ENCODE data around the gene CCSAP. TPM values are rescaled to one million over a fixed set of nuclear protein-coding genes. Genes with fewer than 3 reads are reported as not detected.
"Not testable (repeated sequence)": the region's sequence is repeated elsewhere in the genome, so short reads cannot be mapped to it uniquely, and the experiment has no call there.

CCSAP gene
- total RNA-seq, 1 donor from 2014 or later = 2.1 TPM

DNA sequence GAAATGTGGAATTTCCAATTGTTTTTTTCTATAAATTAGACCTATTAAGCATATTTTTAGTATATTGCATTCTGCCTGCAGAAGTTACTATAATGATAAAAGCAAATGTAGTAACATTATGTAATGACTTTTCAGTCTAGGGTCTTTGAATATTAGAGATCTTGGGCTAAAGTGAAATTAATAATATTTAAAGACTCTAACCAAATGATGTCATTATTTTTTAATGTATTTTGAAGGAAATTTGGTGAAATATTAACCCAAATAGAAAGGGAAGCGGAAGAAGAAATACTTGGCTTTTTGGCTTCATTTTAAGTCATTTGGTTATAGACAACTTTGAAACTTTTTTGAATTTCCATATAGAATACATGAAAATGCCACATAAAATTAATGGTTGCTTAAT, 45.1 kb downstream of the CCSAP start:
- no peak for ATAC-seq
- intact Hi-C loops (cut with micrococcal nuclease) = no loop called here
- no peak for DNase-seq

DNA sequence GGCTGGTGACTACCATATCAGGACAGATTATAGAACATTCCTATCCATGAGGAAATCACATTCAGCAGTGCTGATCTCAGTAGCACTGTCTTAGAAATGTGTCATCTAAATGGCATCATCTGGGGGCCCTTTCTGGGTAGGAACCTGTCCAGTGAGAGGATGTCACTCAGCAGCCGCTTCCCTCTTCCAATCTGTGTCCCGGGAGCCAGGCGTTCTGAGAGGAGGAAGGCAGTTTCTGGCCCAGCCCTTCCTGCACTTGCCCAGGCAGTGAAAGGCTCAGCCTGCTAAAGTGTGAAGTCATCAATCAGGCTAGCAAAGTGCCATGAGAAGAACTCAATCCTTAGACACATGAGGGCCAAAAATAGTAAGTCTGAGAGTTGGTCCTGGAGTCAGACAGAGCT, 46.3 kb downstream of the CCSAP start:
- intact Hi-C loops (cut with micrococcal nuclease) = no loop called here
- DNase-seq (peak; percentile 42), ATAC-seq (peak; percentile 90)

DNA sequence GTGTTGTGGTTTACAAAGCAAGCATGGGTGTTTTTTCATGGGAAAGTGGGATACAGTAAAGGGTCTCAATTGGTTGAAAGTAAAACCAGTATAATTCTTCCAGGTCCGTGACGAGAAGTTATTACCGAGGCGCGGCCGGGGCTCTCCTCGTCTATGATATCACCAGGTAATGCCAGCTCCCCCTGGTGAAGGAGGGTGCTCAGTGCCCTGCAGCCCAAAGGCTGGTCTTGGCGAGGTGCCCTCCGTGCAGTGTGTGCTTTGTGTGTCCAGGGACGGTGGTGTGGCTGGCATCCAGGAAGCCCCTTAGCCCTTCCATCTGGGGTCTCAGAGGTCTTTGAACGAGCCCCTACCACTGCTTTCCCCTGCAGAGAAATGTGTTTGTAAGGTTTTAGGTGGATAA, 47.1 kb downstream of the CCSAP start:
- ATAC-seq = peak; percentile 51
- intact Hi-C loops (cut with micrococcal nuclease) = no loop called here
- DNase-seq = peak; percentile 48

DNA sequence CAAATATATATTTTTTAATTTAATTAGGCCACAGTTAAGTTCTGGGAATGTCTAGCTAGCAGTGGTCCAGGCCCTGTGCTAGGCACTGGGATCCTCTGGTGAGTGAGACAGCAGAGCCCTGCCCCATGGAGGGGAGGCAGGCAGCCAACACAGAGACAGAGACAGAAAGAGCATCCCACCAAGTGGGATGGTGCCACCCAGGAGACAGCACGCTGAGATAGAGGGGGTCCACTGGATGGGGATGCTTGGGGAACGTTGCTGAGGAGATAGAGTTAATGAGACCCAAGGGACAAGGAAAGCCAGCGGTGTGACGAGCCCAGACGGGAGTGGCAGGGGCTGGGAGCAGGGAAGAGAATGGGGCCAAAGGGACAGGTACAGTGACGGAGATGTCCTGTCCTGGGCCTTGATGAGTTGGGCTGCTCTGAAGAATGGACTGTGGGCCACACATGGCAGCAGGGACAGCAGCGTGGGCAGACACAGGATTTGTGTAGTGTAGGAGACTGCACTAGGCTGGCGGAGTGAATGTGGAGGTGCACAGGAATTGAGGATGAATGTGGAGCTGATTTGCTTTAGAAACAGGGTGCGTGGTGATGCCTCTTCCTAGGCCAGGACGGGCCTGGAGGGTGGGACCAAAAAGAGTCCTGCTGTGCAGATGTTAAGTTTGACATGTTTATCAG, 49.2 kb downstream of the CCSAP start:
- DNase-seq = no peak
- ATAC-seq = no peak
- intact Hi-C loops (cut with micrococcal nuclease) = no loop called here

DNA sequence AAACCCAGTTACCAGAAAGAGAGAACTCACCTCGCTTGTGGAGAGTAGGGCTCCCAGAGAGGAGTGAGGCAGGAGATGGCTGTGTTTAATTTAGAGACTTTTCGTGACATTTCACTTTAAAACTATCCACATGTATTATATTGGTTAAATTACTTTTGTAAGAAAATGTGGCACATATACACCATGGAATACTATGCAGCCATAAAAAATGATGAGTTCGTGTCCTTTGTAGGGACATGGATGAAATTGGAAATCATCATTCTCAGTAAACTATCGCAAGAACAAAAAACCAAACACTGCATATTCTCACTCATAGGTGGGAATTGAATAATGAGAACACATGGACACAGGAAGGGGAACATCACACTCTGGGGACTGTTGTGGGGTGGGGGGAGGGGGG, 51.2 kb downstream of the CCSAP start:
- ATAC-seq; intact Hi-C loops (cut with micrococcal nuclease); DNase-seq: not testable (repeated sequence)

DNA sequence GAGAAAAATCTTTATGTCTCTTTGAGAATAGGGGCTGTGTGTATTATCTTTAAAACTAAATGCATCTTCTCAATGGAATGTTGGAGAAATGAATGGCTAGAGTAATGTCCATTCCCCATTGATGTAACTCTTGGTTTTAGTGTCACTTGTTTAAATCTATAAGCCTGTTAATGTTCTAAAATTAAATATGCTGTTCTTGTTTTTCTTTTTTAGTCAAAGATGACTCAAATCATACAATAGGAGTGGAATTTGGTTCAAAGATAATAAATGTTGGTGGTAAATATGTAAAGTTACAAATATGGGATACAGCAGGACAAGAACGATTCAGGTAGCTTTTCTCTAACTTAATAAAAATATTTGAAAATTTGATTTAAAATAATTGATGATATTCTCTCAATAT, 54.3 kb downstream of the CCSAP start:
- intact Hi-C loops (cut with micrococcal nuclease) = no loop called here
- ATAC-seq (no peak), DNase-seq (no peak)

DNA sequence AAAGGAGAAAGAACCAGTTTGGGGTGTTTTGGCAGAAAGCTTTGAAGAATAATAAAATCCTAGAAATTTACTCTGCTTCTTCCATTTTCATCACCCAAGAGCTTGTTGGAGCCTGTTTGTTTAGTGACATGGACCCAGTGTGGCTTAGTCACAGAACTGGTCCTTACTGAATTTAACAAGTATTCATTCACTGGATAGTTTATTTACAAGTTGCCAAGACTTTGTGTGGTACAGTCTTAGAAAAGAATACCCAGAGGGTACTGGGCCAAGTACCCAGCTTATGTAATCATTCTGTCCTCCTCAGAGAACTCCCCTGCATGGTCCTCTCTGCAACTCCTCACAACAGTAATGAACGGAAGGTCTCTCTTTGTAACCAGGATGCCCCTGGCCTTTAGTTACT, 55.6 kb downstream of the CCSAP start:
- DNase-seq = no peak
- no peak for ATAC-seq
- intact Hi-C loops (cut with micrococcal nuclease) = no loop called here

DNA sequence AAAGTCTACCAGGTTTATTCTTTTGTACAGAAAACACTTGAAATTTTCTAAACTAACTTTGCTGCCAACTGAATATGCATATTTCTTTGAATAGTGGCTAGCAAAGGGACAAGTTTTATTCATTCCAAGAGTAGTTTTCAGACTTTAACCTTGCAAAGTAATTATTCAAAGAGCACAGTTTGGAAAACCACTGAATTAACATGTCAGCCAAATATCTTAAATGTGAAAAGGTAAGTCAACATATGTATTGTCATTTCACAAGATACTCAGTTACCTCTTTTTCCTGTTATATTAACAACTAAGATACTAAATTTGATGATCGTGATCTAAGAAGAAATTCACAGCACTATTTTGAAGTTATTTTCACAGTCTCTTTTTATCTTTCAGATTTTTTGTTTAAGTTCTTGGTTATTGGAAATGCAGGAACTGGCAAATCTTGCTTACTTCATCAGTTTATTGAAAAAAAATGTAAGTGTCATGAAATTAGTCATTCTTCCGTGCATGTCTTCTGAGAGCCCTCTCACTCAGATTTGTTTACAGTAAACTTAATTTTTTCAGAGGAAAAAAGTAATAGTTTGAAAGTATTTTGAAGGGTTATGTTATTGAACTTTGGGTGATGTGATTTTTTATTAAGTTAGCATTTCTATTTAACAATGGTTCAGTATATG, 56.6 kb downstream of the CCSAP start:
- intact Hi-C loops (cut with micrococcal nuclease) = no loop called here
- ATAC-seq (no peak), DNase-seq (no peak)

DNA sequence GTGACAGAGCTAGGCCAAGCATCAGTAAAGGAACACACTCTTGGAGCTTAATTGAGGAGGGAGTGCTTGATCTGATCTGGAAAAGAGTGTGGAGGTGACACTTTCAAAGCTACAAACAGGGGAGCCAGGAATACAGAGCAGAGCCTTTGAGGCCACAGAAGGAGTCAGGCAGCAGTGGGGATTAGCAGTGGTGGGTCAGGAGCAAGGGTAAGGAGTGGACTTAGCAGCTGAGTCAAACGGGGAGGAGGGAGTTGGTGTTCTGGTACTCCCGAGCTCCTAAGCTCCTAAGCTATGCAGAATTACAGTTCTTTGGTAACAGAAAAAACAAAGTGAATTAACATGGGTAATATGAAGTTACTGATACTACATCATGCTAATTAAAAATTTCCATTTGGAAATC, 57.4 kb downstream of the CCSAP start:
- ATAC-seq (no peak), DNase-seq (no peak)
- intact Hi-C loops (cut with micrococcal nuclease) = no loop called here

DNA sequence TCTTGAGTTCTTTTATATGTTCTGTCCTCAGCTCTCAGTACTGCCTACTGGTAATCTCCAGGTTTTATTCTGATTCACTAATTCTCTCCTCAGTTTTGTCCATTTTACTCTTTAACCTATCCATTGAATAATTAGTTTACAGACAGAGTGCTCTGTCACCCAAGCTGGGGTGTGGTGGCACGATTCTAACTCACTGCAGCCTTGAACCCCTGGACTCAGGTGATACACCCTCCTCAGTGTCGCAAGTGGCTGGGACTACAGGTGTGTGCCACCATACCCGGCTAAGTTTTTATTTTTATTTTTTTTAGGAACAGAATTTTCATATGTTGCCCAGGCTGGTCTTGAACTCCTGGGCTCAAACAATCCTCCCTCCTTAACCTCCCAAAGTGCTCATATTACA, 58.0 kb downstream of the CCSAP start:
- ATAC-seq (no peak), DNase-seq (no peak)
- intact Hi-C loops (cut with micrococcal nuclease) = no loop called here

DNA sequence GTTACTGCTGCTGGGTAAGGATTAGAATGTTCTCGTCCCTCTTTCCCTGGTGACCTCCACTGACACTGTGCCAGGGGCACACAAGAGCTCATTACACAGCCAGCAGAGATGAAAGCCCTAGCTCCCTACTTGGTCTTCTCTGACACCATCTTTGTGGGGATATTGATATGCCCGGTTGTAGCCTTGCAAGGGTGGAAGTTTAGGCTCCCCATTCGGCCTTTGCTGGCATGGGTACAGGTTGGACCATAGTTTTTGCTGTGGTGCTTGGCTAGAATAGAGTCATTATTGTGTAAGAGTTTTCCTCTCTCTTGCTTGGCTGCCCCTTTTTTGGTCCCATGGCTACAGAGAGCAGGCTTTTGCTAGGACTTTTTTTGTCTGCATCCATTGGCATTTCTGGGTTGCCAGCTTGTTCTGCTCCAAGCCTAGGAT, 59.6 kb downstream of the CCSAP start:
- ATAC-seq (peak; percentile 76), DNase-seq (peak; percentile 37)
- intact Hi-C loops (cut with micrococcal nuclease) = no loop called here

DNA sequence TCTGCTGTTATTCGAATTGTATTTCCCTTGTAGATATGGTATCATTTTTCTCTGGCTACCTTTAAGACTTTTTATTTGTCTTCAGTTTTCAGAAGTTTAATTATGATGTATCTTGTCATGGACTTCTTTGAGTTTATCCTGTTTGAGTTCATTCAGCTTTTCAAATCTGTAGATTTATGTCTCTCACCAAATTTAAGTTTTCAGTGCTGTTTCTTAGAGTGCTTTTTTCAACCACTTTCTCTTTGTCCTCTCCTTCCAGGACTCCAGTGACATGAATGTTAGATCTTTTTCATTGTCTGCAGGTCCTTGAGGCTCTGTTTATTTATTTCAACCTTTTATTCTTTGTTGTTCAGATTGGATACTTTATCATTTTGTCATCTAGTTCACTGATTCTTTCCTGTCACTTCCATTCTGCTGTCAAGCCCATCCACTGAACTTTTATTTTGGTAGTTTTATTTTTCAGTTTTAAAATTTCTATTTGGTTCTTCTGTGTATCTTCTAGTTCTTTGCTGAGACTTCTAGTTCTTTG, 60.5 kb downstream of the CCSAP start:
- no peak for DNase-seq
- intact Hi-C loops (cut with micrococcal nuclease) = no loop called here
- ATAC-seq = no peak

DNA sequence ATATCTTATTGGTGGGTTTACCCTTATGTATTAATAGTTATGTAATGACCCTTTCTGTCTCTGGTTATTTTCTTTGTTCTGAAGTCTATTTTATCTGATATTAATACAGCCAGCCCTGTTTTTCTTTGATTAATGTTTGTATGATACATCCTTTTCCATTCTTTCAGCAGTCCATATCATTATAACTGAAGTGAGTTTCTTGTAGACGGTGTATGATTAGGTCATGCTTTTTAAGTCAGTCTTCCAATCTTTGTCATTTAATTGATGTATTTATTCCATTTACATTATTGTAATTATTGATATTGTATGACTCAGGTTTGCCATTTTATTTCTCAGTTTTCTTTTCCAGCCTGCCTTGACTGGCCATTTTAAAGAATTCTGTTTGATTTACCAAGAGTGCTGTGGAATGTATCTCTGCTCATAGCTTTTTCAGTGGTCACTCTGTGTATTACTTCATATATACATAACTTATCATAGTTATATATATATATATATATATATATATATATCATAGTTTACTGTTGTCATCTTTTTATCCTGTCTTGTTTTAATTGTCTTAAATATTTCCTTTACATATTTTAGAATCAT, 61.4 kb downstream of the CCSAP start:
- ATAC-seq (no peak), DNase-seq (no peak)
- intact Hi-C loops (cut with micrococcal nuclease) = no loop called here

DNA sequence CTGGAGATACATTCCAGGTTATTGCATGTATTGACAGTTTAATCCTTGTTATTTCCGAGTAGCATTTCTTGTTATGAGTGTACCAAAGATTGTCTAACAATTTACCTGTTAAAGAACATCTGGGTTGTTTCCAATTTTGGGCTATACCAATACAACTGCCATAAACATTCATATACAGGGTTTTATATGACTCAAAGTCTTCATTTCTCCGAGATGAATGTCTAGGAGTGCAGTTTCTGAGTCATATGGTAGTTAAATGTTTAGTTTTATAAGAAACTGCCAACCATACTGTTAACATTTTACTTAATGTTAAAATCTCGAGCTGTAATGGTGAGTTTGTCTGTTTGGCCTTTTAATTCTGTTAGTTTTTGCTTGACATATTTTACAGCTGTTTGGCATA, 61.9 kb downstream of the CCSAP start:
- DNase-seq (no peak), ATAC-seq (no peak)
- intact Hi-C loops (cut with micrococcal nuclease) = no loop called here

DNA sequence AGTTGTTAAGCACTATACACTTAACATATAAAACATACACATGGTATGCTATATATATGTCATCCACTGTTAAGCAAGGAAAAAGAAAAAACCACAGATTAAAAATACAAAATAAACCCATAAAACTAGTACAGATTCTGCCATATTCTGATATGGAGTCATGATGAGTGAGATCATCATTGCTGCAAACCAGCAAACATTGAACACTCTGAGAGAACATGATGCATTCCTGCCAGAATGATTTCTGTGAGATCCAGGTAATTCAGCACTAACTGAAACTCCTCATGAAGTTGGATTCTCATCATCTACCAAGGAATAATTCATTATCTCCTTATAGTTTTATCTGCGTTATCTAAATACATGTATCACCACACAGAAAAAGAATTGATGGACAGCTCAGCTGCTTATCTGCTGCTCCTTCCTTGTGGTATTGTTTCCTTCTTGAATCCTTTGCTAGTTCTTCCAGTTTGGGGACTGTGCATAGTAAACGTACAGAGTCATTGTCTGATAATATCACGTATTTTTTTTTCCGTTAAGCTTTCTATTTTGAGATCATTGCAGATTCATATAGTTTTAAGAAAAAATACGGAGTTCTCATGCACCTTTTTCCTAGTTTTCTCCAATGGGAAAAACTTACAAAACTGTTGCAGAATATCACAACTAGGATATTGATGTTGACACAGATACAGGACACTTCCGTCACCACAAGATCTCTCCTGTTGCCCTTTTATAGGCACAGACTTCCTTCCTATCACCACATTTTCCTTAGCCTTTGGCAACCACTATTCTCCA, 62.6 kb downstream of the CCSAP start:
- intact Hi-C loops (cut with micrococcal nuclease) = no loop called here
- DNase-seq = no peak
- no peak for ATAC-seq

DNA sequence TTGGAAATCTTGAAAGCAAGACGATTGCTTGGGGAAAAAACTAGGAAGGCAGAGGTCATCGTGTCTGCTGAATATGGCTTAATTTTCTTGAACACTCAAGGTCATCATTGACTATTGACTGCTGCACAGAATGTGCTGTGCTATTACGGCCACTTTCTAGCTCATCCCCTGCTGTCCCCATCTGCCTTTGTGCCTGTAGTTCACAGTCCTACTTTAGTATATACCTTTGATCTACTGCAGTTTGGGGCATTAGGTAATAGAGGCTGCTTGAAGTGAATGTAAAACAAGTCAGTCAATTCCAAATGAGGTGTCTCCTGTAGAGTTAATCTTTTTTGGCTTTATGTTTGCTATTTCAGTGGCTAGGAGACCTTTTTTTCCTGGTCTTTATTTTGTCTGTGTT, 63.6 kb downstream of the CCSAP start:
- no peak for DNase-seq
- peak; percentile 16 for ATAC-seq
- intact Hi-C loops (cut with micrococcal nuclease) = no loop called here

DNA sequence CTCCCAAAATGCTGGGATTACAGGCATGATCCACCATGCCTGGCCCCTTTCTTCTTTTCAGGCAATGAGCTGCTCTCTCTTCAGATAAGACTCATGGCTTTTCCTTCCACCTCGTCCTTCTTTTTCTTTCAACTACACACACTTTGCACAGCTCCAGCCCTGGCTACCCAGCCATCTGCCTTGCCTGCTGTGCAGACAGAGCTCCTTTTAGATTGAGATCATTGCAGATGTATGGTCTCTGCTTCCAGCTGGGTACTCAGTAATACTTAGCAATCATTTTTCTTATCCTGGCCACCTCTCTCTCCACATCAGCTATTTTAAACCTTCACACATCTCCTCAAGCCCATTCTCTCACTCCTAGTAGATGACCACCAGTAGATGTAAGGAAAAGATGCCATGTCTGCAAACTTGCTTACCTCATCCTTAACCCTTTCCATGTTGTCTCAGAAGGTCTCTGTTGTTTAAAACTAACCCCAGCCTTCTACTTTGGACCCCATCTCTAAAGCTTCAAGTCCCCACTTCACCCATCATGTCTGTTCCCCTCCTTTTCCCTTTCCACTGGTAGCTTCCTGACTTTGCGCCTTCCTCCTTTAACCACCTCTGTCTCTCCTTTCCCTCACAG, 64.6 kb downstream of the CCSAP start:
- intact Hi-C loops (cut with micrococcal nuclease) = no loop called here
- ATAC-seq (no peak), DNase-seq (no peak)

DNA sequence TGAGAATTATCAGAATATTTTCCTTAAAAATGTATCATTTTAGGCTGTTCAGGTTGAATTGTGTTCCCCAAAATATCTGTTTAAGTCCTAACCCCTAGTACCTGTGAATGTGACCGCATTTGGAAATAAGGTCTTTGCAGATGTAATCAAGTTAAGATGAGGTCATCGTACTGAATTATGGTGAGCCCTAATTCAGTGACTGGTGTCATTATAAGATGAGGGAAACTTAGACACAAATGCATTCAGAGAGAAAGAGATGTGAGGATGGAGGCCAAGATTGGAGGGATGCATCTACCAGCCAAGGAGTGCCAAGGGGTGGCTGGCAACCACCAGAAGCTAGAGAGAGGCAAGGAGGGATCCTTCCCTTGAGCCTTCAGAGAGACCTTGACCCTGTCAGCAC, 67.8 kb downstream of the CCSAP start:
- intact Hi-C loops (cut with micrococcal nuclease) = no loop called here
- DNase-seq (no peak), ATAC-seq (no peak)

DNA sequence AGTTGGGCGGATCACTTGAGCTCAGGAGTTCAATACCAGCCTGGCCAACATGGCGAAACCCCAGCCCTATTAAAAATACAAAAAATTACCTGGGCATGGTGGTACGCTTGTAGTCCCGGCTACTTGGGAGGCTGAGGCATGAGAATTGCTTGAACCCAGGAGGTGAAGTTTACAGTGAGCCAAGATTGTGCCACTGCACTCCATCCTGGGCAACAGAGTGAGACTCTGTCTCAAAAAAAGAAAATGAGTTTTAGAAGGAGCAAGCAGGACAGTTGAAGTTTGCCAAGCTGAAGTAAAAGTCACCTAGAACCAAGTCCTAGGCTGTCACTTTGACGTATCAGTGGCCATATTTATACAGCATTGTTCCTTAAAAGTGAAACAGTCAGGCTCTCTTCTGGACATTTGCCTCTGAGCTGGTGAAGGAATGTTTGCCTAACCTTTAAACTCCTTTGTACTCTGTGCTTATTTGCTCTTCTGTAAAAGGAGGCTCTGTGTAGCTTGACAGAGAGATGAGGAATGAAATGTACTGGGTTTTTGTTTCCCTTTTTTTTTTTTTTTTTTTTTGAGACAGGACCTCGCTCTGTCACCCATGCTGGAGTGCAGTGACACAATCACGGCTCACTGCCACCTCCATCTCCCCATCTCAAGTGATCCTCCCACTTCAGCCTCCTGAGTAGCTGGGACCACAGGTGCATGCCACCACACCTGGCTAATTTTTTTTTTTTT, 69.2 kb downstream of the CCSAP start:
- DNase-seq (no peak), ATAC-seq (no peak)
- intact Hi-C loops (cut with micrococcal nuclease) = no loop called here
